Thoracic aorta (tissue), 2 donors: ENCODE data around the gene TNRC6B. TPM values are rescaled to one million over a fixed set of nuclear protein-coding genes. Genes with fewer than 3 reads are reported as not detected.

ENCODE experiments used
- ATAC-seq: fragments of 150-250 bp; one replicate; pipeline ENCODE4 v1.8.0; 2017; ENCODE audit warnings: low read depth; ENCODE audit not compliant: insufficient number of reproducible peaks, low FRiP score
- DNase-seq: peaks from one replicate; pipeline ENCODE4 v3.0.0-alpha.2; 2020; ENCODE audit warnings: low spot score
- H3K27ac ChIP-seq, 2 donors: fragments of 200-600 bp; sonication (generic); 1 replicate in 1 of 2; 2 replicates in 1 of 2; pipeline ENCODE4 v1.5.1; 2016; ENCODE audit warnings: mild to moderate bottlenecking in 2 of 2, moderate library complexity in 2 of 2
- H3K27me3 ChIP-seq: fragments of 200-600 bp; sonication (generic); replicated peaks from 2 replicates; pipeline ENCODE4 v1.6.0; 2016; ENCODE audit warnings: mild to moderate bottlenecking; ENCODE audit not compliant: insufficient read depth
- H3K36me3 ChIP-seq: fragments of 200-600 bp; sonication (generic); one replicate; pipeline ENCODE4 v1.5.1; 2016
- H3K4me1 ChIP-seq, 2 donors: fragments of 200-600 bp; sonication (generic); 1 replicate in 1 of 2; 2 replicates in 1 of 2; pipeline versions ENCODE4 v1.5.1 to v1.6.0; 2016; ENCODE audit warnings: low read depth in 2 of 2, mild to moderate bottlenecking in 1 of 2; ENCODE audit not compliant: control insufficient read depth in 1 of 2
- H3K4me3 ChIP-seq: fragments of 200-600 bp; sonication (generic); 2 replicates; pipeline ENCODE4 v1.5.1; 2016; ENCODE audit warnings: mild to moderate bottlenecking
- H3K9me3 ChIP-seq: fragments of 200-600 bp; sonication (generic); 2 replicates; pipeline ENCODE4 v1.5.1; 2016
- CTCF ChIP-seq: fragments of 200-600 bp; sonication (generic); IDR thresholded peaks from one replicate; pipeline ENCODE4 v1.5.1; 2019; ENCODE audit warnings: antibody characterized with exemption
- total RNA-seq, 2 donors: library from RNA; depleted of rRNA; stranded (reverse); fragments of >200 nt; gene quantifications; one replicate each; pipeline versions ENCODE4 v1.1.0 to v1.2.3, GENCODE V29; 2016

The TNRC6B gene
- total RNA-seq, 2 donors from 2014 or later, result 58.5 to 98.0 TPM

- H3K27ac ChIP-seq, result no peak overlapping the region
- ATAC-seq, result no peak
- DNase-seq, result no peak
- H3K4me1 ChIP-seq, result peaks cover 19 to 39% of the 10 kb centered on the region in 2 donors
- H3K27me3 ChIP-seq, result no peaks in the 10 kb centered on the region
- no peak for TF ChIP-seq CTCF
- H3K36me3 ChIP-seq, result peaks cover 14% of the 10 kb centered on the region
- H3K4me3 ChIP-seq, result no peak overlapping the region
- no peaks in the 10 kb centered on the region for H3K9me3 ChIP-seq
Measured at GRCh38 chr22:40261783-40262182, 84.1 kb downstream of the TNRC6B start.

GRCh38 chr22:40263191-40263590 is 85.5 kb downstream of the TNRC6B start:
- H3K27me3 ChIP-seq, result no peaks in the 10 kb centered on the region
- peaks cover 17 to 36% of the 10 kb centered on the region in 2 donors for H3K4me1 ChIP-seq
- H3K27ac ChIP-seq, result peak overlapping the region; percentile 68 to 73
- H3K4me3 ChIP-seq, result peak overlapping the region; percentile 25
- no peak for ATAC-seq
- TF ChIP-seq CTCF, result no peak
- peaks cover 14% of the 10 kb centered on the region for H3K36me3 ChIP-seq
- no peak for DNase-seq
- no peaks in the 10 kb centered on the region for H3K9me3 ChIP-seq

GRCh38 chr22:40265783-40266182 is 88.1 kb downstream of the TNRC6B start:
- Histone ChIP-seq H3K36me3 (peaks cover 14% of the 10 kb centered on the region), H3K27me3 (no peaks in the 10 kb centered on the region), H3K4me1 (peaks cover 11 to 22% of the 10 kb centered on the region in 2 donors), H3K27ac (no peak overlapping the region), H3K9me3 (no peaks in the 10 kb centered on the region), H3K4me3 (no peak overlapping the region)
- DNase-seq (no peak), ATAC-seq (no peak)
- TF ChIP-seq CTCF, result no peak

GRCh38 chr22:40270031-40270430 is 92.3 kb downstream of the TNRC6B start:
- DNase-seq (no peak), ATAC-seq (no peak)
- Histone ChIP-seq H3K4me3 (no peak overlapping the region), H3K27me3 (no peaks in the 10 kb centered on the region), H3K36me3 (peaks cover 19% of the 10 kb centered on the region), H3K4me1 (peaks cover 0 to 5% of the 10 kb centered on the region in 2 donors), H3K27ac (peak overlapping the region in 1 of 2 donors; percentile 2), H3K9me3 (no peaks in the 10 kb centered on the region)
- TF ChIP-seq CTCF, result no peak

- no peak for ATAC-seq
- H3K27ac ChIP-seq, result peak overlapping the region in 1 of 2 donors; percentile 2
- peaks cover 7 to 10% of the 10 kb centered on the region in 2 donors for H3K4me1 ChIP-seq
Measured at GRCh38 chr22:40270748-40271373, 93.1 kb downstream of the TNRC6B start.

More at GRCh38 chr22:40270748-40271373, 93.1 kb downstream of the TNRC6B start:
- no peak overlapping the region for H3K4me3 ChIP-seq
- DNase-seq, result no peak
- no peak for TF ChIP-seq CTCF
- H3K27me3 ChIP-seq, result no peaks in the 10 kb centered on the region
- H3K9me3 ChIP-seq, result no peaks in the 10 kb centered on the region
- H3K36me3 ChIP-seq, result peaks cover 12% of the 10 kb centered on the region
